GM21528 (cell line): ENCODE results near the gene TEAD1.
"Not testable (repeated sequence)": the region's sequence is repeated elsewhere in the genome, so short reads cannot be mapped to it uniquely, and the experiment has no call there.

Source experiments
- ATAC-seq: cut with Tn5 transposase; IDR thresholded peaks from one replicate; pipeline ENCODE4 v1.9.1; 2021; ENCODE audit warnings: mild to moderate bottlenecking, moderate library complexity; ENCODE audit not compliant: unreplicated experiment, low FRiP score

TEAD1 gene

DNA sequence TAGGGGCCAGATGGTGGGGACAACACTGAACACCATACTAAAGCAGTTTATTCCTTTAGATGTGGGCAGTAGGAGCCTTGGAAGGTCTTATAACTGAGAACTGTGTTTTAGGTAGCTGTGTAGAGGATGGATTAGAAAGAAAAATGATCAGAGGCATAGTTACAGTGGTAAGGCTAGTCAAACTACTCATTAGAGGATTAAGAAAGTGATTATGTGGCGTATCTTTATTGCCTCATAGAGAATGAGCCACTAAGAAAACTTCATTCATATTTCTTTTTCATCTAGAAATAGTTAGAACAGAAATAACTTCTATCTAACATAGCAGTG, 179.1 kb downstream of the TEAD1 start:
- ATAC-seq = no peak

DNA sequence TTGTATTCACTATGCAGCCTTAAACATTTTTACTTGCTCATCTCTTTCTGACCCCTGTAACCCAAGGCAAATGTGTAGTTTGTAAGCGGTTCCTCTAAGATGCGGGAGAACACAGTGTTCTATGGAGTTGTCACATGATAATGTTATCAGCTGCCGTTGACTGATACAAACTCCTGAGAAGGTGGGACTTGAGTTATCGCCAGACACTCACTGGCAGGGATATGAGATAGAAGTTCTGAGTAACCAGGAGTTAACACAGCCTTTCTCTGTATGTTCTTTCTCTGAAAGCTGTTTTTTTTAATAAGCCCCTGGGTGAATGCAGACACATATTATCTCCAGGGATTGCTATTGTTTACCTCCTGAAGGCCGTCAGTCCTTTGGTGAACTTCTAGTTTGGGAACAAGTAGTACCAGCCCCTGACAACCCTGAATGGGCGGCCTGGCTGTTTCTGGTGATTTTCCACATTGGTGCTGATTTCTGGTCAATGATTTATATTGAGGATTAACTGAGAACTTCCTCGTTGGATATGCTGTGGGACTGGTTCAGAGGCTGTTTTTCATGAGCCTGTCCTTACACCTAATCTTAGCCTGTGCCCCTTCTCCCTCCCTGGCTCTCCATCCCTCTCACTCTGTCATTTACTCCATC, 179.6 kb downstream of the TEAD1 start:
- ATAC-seq = no peak

- no peak for ATAC-seq
Observed at GRCh38 chr11:12854297-12854661, 180.1 kb downstream of the TEAD1 start.

DNA sequence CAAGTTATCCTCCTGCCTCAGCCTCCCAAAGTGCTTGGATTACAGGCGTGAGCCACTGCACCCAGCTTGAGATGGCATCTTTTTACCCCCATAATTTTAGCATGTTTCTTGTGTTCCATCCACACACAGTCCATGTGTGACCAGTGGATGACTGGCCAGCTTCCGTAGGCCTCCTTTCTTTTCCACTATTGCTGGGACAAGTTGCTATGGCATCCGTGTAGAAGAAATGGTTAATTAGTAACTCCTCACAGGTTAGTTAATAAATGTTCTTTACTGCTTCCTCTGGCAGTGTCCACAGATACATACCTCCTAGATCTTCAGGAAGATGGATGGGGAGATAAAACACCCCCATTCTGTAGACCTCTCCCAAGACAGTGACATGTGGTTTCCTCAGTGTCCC, 180.6 kb downstream of the TEAD1 start:
- no peak for ATAC-seq

DNA sequence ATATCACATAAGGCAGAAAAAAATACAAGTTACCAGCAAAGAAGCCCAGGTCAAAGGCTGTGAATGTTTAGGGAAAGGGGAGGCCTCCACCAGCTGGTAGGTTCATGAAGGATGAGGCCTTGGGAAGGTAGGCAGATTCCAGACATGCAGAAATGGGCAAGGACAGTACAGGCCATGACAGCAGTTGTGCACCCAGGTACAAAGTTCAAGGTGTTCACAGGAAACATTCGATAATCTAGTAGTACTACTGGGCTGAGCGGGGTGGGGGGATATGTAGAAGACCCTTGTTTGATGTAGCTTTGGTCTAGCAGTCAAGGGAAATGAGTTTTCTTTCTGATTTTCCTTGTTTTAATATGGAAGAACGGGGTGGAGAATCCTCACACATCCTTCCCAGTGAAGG, 182.1 kb downstream of the TEAD1 start:
- no peak for ATAC-seq

DNA sequence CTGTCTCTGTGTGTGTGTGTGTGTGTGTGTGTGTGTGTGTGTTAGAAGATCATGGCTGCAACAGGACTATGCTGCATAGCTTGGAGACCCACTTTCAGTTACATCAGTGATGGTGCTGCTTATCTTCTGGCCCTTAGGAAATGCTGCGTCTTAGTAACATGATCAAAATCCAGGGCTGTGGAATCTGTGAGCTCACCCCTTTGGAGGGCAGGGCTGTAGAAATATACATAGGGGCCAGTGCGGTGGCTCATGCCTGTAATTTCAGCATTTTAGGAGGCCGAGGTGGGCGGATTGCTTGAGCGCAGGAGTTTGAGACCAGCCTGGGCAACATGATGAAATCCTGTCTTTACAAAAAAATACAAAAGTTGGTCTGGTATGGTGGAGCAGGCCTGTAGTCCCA, 183.4 kb downstream of the TEAD1 start:
- no peak for ATAC-seq

DNA sequence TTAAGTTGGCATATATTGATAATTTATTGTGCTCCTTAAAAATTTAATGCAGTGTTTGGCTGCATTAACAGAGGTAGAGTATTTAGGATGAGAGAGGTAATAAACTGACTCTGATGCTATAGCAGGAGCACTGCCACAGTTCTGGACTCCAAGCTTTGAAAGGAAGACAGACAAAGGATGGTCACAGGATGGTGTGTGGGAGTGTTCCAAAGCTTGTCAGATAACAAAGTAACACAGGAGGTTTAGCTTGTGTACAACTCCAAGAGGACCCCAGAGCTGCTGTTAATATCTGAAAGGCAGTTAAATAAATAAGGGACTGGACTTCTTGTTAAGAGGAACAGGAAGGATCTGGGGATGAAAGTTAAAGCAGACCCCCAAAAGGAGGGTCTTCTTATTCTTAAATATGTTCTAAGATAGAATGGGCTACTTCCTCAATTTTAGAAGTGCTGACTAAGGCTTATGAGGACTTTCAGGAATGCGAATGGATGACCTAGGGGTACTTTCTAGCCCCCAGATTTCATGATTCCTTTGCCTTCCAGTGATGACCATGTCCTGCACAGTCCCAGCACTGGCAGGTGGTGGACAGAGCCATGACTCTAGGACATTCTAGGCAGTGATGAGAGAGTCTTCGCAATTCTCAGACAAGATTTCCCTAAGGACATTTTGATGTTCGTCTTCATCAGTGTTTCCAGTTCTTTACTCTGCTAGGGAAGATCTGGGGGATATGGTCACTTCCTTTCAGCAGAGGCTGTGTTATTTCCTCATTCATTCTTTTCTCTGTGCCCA, 185.8 kb downstream of the TEAD1 start:
- no peak for ATAC-seq

DNA sequence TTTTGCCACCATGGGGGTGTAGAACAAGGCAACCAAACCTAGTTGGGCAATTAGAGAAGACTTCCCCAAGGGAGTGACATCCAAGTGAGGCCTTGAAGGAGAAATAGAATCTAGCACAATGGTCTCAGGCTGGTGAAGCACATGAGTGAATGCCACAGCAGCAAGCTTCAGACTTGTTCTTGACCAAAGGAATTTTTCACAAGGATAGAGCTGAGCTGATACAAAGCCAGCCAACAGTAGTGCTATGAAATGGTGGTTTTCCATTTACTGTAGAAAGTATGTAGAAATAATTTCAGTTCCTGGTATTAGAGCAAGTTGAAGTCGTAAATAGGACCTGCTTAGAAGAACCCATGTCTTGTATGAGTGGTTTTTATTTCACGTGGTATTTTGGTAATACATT, 186.6 kb downstream of the TEAD1 start:
- no peak for ATAC-seq

DNA sequence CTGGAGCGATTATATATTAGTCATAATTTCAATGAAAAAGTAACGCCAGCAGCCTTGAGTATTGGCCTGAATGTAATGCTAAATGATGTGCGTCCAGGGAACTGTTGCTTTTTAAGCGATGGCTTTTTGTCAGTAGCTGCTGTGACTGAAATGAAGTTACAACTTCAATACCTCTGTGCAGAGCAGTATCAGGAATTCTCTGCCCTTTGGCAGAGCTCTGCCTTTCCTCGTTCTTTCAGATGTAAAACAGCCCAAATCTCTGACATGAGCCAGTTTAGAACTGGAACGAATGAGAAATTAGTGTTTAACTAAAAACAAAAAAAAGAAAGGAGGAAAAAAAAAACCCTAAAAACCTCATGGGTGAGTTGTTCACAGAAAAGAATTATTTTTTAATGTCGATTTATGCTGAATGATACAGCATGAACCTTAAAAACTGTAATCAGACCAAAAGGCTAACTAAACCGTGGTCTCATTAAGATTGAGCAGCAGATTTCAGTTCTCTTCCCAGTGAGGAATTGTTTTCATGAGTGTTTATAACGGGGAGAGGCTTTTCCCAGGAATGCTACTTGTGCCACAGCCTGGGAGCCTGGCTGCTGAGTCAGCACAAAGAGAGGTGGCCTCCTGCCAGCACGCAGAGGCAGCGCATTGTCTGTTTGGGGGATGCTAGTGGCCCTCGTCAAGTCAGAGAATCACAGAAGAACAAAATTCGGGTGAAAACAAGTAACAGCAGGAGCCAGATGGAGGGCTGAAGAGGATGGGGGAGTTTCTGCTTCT, 188.7 kb downstream of the TEAD1 start:
- no peak for ATAC-seq

GRCh38 chr11:12863605-12864121, 189.4 kb downstream of the TEAD1 start:
- no peak for ATAC-seq

- no peak for ATAC-seq
Observed at GRCh38 chr11:12864316-12865156, 190.3 kb downstream of the TEAD1 start.

DNA sequence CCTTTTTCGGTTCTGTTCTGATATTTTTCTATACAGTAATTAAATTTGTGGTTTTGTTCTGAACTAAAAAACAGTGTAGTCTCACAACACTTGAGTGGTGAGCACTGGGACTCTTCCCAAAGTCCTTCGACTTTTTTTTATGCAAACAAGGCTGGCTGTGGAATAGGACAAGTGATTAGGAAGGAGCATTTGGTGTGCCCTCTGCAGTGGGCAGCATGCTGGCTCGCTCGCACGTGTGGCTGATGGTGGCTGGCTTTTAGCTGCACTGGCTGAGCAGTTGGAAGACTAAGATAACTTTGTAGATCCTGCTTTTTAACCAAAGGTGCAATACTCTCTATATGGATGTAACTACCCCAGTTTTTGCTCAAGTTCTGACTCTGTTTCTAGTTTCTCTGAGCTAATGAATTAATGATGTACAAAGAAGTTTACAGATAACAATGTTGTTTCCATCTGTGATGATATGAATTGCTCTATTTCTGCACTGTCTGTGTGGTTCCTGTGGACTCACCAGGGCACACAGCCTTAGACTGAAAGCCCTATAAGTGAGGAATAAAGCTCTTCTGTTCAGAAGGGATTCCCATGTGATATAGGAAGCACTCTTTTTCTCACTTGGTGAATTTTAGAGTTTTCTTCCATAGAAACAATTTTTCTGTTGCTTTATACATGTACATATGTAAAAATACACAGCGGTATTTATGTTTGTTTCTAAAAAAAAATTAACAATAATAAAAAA, 191.8 kb downstream of the TEAD1 start:
- no peak for ATAC-seq

GRCh38 chr11:12867531-12867930, 193.3 kb downstream of the TEAD1 start:
- ATAC-seq = no peak

DNA sequence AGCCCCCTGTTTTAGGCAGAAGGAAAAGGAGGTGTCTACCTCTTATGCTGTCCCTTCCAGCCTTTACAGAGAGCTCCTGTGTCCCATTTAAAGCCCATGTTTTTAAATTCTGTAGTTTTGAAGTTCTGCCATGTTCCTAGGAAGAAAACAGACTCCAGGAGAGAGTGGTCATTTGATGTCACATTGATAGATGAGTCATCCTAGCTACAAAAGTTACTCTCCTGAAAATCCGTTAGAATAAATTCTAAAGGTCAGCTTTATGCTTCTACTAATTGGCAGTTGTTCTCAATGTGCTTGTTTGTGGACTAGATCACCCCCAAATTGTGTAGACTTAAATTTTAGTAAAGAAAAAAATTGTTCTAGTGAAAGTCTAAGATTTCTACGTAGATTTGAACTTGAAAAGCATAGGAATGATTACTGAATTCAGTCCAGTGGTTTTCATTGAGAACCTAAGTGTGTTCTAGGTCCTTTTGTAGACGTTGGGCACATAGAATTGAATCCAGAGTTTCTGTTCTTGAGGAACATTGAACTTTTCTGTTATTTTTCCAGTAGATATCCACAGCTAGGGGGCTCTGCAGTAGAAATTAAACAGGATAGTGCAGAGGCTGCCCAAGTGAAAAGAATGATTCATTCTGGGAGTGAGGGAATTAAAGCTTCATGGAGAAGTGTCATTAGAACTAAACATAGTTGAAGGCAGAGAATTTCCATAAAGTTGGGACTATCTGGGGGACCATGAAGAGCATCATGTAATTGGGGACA, 194.3 kb downstream of the TEAD1 start:
- ATAC-seq = no peak

- no peak for ATAC-seq
Observed at GRCh38 chr11:12871241-12871640, 197.0 kb downstream of the TEAD1 start.

DNA sequence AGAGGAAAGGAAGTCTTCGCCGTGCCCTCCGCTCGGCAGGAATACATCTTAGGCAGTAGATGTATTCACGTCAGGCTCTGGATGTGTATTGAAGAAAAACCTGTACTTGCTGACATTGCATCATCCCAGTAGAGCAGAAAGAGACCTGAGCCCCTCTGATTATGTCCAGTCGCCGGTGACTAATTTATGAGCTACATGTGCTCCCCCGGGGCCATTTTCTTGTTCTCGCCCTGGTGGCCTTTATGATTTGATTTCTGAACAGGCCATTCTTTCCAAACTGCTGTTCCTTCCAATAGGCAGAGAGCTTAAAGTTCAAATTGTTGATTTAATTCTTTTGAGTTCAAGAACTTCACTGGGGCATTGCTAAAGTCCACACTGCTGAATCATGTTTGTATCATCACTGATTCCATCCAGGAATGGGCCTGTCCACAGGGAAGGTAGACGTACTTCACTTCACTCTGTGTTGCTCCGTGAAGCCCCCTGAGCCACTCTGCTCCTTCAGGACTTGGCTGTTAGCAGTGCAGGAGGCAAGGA, 197.6 kb downstream of the TEAD1 start:
- no peak for ATAC-seq

- ATAC-seq = no peak
Observed at GRCh38 chr11:12876340-12876739, 202.1 kb downstream of the TEAD1 start.

DNA sequence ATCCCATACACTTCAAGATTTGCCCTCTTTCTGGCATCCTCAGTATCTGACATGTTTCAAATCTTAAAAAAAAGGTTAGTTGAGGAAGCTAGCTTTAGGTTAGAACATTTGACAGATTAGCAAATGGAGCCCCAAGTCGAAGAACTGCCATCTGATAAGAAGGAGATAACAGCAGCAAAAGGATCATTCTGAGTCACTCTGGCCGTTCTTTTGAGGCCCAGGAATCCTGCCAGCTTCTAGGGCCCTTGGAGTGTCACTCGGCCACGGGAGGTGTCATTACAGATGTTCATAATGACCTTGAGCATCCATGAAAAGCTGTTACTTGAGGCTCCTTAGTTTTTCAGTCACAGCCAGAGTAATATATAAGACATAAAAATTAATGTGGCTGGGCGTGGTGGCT, 202.8 kb downstream of the TEAD1 start:
- ATAC-seq = no peak

GRCh38 chr11:12877508-12877907, 203.3 kb downstream of the TEAD1 start:
- ATAC-seq = not testable (repeated sequence)
